Fibroblast of lung (primary cell): Measurements from ENCODE around the gene DLGAP3. TPM values are rescaled to one million over a fixed set of nuclear protein-coding genes. Genes with fewer than 3 reads are reported as not detected.
"Not testable (repeated sequence)": the region's sequence is repeated elsewhere in the genome, so short reads cannot be mapped to it uniquely, and the experiment has no call there.

Experiments
- DNase-seq, 2 donors: peaks; one replicate each; pipeline versions ENCODE4 v3.0.0 to v3.0.0-alpha.2; 2010; ENCODE audit warnings: low read depth in 2 of 2
- H2AFZ ChIP-seq: 2 replicates; pipeline ENCODE4 v1.5.1; 2012; ENCODE audit warnings: low read length, control low read depth, inconsistent platforms
- H3K27ac ChIP-seq: 2 replicates; pipeline ENCODE4 v1.5.1; 2011; ENCODE audit warnings: low read length, control low read depth; ENCODE audit not compliant: insufficient read depth
- H3K27me3 ChIP-seq: 2 replicates; pipeline ENCODE4 v1.5.1; 2011; ENCODE audit warnings: mild to moderate bottlenecking, low read length; ENCODE audit not compliant: control insufficient read depth, insufficient read depth
- H3K36me3 ChIP-seq: 2 replicates; pipeline ENCODE4 v1.5.1; 2011; ENCODE audit warnings: low read length; ENCODE audit not compliant: control insufficient read depth, insufficient read depth
- H3K4me1 ChIP-seq: 2 replicates; pipeline ENCODE4 v1.5.1; 2011; ENCODE audit warnings: low read length; ENCODE audit not compliant: control insufficient read depth, insufficient read depth; ENCODE audit errors: extremely low read depth
- H3K4me2 ChIP-seq: 2 replicates; pipeline ENCODE4 v1.5.1; 2011; ENCODE audit warnings: low read length, control low read depth; ENCODE audit not compliant: insufficient read depth; ENCODE audit errors: extremely low read depth
- H3K4me3 ChIP-seq, 4 experiments: fragments of 200-600 bp in 1 of 4; sonication (generic) in 1 of 4; replicated peaks in 1 of 4; 2 replicates each; pipeline ENCODE4 v1.5.1; 2011 to 2016; ENCODE audit warnings: low read length in 4 of 4, low read depth in 3 of 4, mild to moderate bottlenecking in 3 of 4, control low read depth in 2 of 4, inconsistent platforms in 1 of 4, mixed read lengths in 1 of 4; ENCODE audit not compliant: insufficient read depth in 1 of 4; ENCODE audit errors: control extremely low read depth in 1 of 4
- H3K79me2 ChIP-seq: 2 replicates; pipeline ENCODE4 v1.5.1; 2012; ENCODE audit warnings: mild to moderate bottlenecking, low read length, inconsistent platforms; ENCODE audit not compliant: control insufficient read depth, insufficient read depth
- H3K9ac ChIP-seq: 2 replicates; pipeline ENCODE4 v1.5.1; 2011; ENCODE audit warnings: mild to moderate bottlenecking, low read length, control low read depth; ENCODE audit not compliant: insufficient read depth
- H3K9me3 ChIP-seq: 2 replicates; pipeline ENCODE4 v1.5.1; 2012; ENCODE audit warnings: low read depth, low read length; ENCODE audit not compliant: control insufficient read depth, insufficient read depth
- H4K20me1 ChIP-seq: 2 replicates; pipeline ENCODE4 v1.5.1; 2011; ENCODE audit warnings: low read length; ENCODE audit not compliant: control insufficient read depth, insufficient read depth; ENCODE audit errors: extremely low read depth
- EZH2 ChIP-seq: IDR thresholded peaks from 2 replicates; pipeline ENCODE4 v1.5.1; 2012; ENCODE audit warnings: low read length, control low read depth, mild to moderate bottlenecking; ENCODE audit errors: missing control alignments
- polyA plus RNA-seq, 2 donors: library from polyadenylated mRNA; depleted of rRNA in 1 of 2; stranded (reverse) in 1 of 2; unstranded in 1 of 2; fragments of >200 nt; gene quantifications; 2 replicates each; pipeline ENCODE4 v1.2.1, GENCODE V29; 2011 to 2012; ENCODE audit warnings: missing spikeins in 1 of 2
- total RNA-seq: library from RNA; depleted of rRNA; stranded (reverse); fragments of >200 nt; gene quantifications from 2 replicates; pipeline ENCODE4 v1.2.1, GENCODE V29; 2014
- TF ChIP-seq, protein P1 (sequence below), 2 donors: IDR thresholded peaks in 1 of 2; conservative IDR thresholded peaks in 1 of 2; 1 replicate in 1 of 2; 2 replicates in 1 of 2; pipeline ENCODE4 v1.5.1; 2011 to 2012; ENCODE audit warnings: low read length in 2 of 2, control low read depth in 1 of 2, inconsistent platforms in 1 of 2, low read depth in 1 of 2, mild to moderate bottlenecking in 1 of 2

The DLGAP3 gene
- total and polyA plus RNA-seq, 2 donors (not counting 1 experiment from before 2014, with no cell fraction given), result not detected

DNA sequence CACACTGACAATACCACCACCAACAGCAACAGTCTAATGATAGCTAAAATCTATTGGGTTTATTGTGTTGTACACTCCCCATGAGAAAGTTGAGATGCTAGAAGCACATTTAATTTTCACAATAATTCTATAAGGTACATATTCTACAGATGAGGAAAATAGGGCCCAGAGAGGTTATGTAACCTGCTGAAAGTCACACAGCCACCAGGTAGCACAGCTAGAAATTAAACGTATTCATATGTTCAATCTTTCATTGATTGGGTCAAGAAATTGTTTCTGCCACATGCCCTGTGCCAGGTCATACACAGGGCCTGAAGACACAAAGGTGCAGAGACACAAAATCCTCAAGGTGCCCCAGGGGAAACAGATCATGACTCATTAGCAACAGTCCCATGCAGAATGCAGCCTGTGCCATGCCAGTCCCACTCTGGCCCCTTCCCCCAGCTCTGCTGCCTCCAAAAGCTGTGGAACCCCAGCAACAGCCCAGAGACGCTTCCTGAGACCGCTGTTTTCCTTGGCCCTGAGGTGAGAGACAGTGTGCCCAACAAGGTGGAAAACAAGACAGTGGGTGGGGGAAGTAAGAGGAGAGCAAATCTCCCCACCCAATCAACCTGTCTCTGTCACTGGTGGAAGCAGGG, 104.5 kb downstream of the DLGAP3 start:
- H3K4me1 ChIP-seq, result no peaks in the 10 kb centered on the region
- TF ChIP-seq, protein P1, sequence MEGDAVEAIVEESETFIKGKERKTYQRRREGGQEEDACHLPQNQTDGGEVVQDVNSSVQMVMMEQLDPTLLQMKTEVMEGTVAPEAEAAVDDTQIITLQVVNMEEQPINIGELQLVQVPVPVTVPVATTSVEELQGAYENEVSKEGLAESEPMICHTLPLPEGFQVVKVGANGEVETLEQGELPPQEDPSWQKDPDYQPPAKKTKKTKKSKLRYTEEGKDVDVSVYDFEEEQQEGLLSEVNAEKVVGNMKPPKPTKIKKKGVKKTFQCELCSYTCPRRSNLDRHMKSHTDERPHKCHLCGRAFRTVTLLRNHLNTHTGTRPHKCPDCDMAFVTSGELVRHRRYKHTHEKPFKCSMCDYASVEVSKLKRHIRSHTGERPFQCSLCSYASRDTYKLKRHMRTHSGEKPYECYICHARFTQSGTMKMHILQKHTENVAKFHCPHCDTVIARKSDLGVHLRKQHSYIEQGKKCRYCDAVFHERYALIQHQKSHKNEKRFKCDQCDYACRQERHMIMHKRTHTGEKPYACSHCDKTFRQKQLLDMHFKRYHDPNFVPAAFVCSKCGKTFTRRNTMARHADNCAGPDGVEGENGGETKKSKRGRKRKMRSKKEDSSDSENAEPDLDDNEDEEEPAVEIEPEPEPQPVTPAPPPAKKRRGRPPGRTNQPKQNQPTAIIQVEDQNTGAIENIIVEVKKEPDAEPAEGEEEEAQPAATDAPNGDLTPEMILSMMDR (conservative IDR thresholded peaks at IDR 0.05 in 1 of 2, IDR thresholded peaks at IDR 0.05 in 1 of 2; ENCODE audit: low read depth in 1 of 2, low read length in 2 of 2), result no peak
- TF ChIP-seq EZH2, result no peak
- no peak overlapping the region for H3K4me2 ChIP-seq
- no peak overlapping the region for H3K27ac ChIP-seq
- no peaks in the 10 kb centered on the region for H4K20me1 ChIP-seq
- no peak for DNase-seq
- no peak overlapping the region for H3K4me3 ChIP-seq
- H3K27me3 ChIP-seq, result no peaks in the 10 kb centered on the region
- H3K9me3 ChIP-seq, result no peaks in the 10 kb centered on the region
- no peak overlapping the region for H2AFZ ChIP-seq
- no peak overlapping the region for H3K9ac ChIP-seq
- no peaks in the 10 kb centered on the region for H3K79me2 ChIP-seq
- no peaks in the 10 kb centered on the region for H3K36me3 ChIP-seq

DNA sequence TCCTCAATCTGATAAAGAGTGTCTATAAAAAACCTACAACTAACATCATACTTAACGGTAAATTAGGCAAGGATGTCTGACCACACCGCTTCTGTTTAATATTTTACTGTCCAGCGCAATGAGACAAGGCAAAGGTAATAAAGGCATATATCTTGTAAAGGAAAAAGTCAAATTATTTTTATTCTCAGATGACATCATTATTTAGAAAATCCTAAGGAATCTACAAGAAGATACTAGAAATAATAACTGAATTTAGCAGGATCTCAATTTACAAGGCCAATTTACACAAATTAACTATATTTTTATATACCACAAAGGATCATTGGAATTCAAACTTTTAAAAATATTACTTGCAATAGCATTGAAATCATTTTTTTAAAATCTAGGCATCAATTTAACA, 107.2 kb downstream of the DLGAP3 start:
- H4K20me1 ChIP-seq, result no peaks in the 10 kb centered on the region
- no peak overlapping the region for H3K4me2 ChIP-seq
- no peak for TF ChIP-seq EZH2
- TF ChIP-seq, protein P1 (conservative IDR thresholded peaks at IDR 0.05 in 1 of 2, IDR thresholded peaks at IDR 0.05 in 1 of 2; ENCODE audit: low read depth in 1 of 2, low read length in 2 of 2), result no peak
- H3K27ac ChIP-seq, result no peak overlapping the region
- no peak overlapping the region for H3K9ac ChIP-seq
- H3K79me2 ChIP-seq, result no peaks in the 10 kb centered on the region
- H3K27me3 ChIP-seq, result no peaks in the 10 kb centered on the region
- no peaks in the 10 kb centered on the region for H3K4me1 ChIP-seq
- H3K9me3 ChIP-seq, result no peaks in the 10 kb centered on the region
- no peak overlapping the region for H2AFZ ChIP-seq
- H3K4me3 ChIP-seq, result no peak overlapping the region
- H3K36me3 ChIP-seq, result no peaks in the 10 kb centered on the region
- DNase-seq, result no peak

DNA sequence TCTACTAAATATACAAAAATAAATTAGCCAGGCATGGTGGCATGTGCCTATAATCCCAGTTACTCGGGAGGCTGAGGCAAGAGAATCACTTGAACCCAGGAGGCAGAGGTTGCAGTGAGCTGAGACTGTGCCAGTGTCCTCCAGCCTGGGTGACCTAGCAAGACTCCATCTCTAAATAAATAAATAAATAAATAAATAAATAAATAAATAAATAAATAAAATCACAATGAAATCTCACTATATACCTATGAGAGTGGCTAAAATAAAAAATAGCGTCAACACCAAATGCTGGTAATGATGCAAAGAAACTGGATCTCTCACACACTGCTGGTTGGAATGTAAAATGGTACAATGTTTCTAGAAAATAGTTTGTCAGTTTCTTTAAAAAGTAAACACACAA, 110.6 kb downstream of the DLGAP3 start:
- not testable (repeated sequence) for H3K4me3 ChIP-seq, H2AFZ ChIP-seq, H3K4me2 ChIP-seq, H3K27me3 ChIP-seq, H3K79me2 ChIP-seq, H3K9ac ChIP-seq, DNase-seq, H3K9me3 ChIP-seq, H3K4me1 ChIP-seq, H4K20me1 ChIP-seq, H3K36me3 ChIP-seq, H3K27ac ChIP-seq
